ENCODE data around the gene C1orf216.
"Not testable (repeated sequence)": the region's sequence is repeated elsewhere in the genome, so short reads cannot be mapped to it uniquely, and the experiment has no call there.

The C1orf216 gene

DNA sequence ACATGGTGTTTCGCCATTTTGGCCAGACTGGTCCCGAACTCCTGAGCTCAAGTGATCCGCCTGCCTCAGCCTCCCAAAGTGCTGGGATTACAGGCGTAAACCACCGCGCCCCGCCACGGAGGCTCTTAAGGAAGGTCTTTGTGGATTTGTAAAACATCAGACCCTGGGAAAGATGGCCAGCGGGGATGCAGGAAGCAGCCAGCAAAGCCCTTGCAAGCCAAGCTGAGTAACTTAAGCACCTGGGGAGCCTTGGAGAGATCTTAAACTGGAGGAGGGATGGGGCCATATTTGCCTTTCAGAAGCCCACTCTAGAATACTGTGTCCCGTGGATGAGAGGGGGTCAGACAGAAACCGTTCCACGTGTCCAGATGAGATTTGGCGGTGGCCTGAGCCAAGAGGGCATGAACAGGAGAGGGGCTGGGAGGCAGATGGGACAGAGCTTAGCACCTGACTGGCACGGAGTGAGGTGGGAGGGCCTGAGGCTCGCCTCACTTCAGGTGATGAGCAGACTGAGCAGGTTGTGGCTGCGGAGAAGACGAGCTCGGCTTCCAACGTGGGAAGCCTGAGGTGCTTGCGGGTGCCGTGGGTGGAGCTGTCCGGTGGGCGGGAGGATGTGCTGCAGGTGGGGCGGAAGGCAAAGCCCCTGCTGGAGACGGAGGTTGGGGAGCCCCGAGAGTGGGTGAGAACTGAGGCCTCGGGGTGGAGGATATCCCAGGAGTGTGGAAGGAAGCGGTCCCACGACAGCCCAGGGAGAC is 11.7 kb downstream of the C1orf216 start:
- DNase-seq = no peak

DNA sequence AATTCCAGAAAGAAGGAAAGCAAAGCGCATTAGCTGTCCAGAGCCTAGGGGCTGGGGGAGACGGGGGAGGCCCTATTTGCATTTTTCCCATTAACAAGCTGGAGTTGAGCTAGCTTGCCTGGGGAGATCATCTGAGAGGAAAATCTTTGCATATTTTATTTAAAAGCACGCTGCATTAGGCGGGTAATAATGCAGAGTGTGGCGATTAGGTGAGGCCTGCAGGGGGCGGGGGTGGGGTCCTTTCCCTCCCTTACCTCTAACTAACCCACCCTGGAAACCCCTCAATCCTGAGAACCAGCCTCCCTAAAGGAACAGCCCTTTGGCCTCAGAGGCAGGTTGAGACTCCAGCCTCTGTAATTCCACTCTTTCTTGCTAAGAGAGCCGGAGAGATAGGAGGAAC is 16.2 kb downstream of the C1orf216 start:
- DNase-seq = no peak

DNA sequence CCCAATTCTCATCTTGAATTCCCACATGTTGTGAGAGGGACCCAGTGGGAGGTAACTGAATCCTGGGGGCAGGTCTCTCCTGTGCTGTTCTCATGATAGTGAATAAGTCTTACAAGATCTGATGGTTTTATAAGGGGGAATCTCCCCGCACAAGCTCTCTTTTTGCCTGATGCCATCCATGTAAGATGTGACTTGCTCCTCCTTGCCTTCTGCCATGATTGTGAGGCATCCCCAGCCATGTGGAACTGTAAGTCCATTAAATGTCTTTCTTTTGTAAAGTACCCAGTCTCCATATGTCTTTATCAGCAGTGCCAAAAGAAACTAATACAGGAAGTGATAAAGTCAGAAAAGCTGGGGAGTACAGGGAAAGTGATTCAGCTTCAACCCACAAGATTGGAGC is 19.5 kb downstream of the C1orf216 start:
- not testable (repeated sequence) for DNase-seq

DNA sequence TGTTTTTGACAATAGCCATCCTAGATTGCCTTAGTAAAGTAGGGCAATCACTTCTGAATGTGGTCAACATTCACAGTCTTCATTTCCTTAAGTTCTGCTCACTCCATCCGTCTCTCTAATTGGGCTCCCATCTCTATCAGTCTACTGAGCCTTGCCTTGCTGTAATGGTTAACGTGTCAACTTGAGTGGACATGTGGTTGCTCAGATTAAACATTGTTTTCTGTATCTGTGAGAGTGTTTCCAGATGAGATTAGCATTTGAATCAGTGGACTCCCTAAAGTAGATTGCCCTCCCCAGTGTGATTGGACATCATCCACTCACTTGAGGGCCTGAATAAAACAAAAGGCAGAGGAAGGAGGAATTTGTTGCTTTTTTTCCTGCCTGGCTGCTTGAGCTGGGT is 26.4 kb downstream of the C1orf216 start:
- DNase-seq = no peak

DNA sequence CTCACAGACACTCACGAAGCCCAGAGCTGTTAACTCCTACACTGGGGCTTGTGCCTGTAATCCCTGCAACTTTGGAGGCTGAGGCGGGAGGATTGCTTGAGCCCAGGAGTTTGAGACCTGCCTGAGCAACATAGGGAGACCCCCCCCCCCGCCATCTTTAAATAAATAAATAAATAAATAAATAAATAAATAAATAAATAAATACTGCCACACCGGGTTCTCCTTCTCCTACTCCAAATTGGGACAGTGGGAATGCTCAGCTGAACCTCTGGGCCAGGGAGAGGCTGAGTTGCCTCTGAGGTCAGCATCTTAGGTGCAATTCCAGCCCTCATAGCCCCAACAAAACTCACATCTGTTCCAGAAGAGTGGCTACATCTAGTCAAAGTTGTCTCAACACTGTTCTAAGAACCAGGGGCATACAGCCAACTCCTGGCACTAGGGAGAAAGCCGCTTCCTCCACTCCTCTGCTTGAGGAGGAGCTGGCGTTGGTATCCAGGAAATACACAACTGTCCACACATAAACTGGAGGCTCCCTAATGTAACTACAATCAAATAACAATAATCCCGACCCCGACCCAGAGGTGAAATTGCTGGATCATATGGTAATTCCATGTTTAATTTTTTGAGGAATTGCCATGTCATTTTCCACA is 27.0 kb downstream of the C1orf216 start:
- DNase-seq = no peak

DNA sequence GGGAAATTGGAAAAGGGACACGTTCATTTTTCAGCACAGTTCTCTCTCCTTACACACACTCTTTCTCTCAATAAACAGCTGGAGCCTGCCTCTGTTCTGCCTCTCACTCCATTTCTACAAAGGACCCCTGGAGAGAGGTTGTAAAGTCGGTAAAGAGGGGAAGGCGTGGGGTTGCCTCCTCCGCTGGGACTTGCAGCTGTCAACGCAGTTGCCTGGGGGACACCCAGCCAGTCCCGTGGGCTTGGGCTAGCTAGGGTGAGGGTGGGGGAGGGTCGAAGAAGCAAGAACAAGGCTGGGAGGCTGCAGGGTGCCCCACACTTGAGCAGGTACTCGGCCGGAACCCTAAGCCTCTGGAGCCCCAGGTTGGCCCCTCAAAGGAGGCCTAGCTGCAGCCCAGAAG is 27.6 kb downstream of the C1orf216 start:
- no peak for DNase-seq

DNA sequence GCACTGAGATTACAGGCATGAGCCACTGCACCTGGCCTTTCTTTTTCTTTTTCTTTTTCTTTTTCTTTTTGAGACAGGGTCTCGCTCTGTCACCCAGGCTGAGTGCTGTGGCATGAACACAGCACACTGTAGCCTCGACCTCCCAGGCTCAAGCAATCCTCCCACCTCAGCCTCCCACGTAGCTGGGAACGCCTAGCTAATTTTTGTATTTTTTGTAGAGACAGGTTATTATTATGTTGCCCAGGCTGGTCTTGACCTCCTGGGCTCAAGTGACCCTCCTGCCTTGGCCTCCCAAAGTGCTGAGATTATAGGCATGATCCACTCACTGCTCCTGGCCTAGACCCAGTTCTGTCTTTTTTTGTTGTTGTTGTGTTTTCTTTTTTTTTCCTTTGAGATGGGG is 28.6 kb downstream of the C1orf216 start:
- not testable (repeated sequence) for DNase-seq

DNA sequence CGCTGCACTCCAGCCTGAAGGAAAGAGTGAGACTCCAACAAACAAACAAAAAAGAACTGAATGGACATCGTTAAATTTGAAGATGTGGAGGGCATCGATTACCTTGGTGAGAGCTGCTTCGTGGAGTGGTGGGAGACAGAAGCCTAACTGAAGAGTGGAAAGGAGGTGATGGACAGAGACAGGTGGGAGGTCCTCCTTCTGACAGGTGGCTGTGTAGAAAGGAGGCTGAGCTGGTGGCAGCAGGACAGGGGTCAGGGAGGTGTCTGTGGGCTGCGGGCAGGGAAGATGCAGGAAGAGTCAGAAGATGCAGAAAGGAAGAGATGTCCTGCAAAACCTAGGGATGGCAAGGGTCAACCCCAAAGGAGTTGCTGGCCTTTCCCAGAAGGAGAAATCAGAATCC is 30.5 kb downstream of the C1orf216 start:
- DNase-seq = no peak

DNA sequence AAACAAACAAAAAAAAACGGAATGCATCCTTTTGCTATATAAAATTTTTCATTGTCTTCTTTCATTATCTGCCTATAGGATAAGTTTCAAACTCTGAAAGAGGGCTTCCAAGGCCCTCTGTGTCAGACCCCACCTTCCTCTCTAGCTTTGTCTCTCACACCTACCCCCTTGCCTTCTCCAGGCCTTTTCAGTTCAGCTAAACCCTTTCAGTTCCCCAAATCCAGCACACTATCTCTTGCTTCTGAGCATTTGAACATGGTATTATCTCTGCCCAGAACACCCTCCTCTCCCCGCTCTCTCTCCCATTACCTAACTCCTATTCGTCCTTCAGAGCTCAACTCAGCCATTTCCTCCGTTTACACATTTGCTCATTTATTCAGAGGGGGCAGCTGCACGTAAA is 35.7 kb downstream of the C1orf216 start:
- no peak for DNase-seq

DNA sequence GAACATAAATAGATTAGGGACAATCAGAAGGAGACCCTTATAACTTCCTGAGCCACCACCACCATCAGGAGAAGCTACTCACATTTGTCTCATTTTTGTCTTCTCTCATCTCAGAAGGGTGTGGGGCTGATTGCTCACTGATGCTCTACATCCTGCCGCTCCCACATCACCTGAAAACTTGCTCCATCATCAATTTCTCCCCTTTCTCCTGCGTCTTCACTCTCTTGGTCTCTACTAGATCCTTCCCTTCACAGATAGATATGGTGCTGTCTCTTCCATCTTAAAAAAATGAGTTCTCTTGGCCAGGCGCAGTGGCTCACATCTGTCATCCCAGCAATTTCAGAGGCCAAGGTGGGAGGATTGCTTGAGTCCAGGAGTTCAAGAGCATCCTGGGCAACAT is 38.4 kb downstream of the C1orf216 start:
- DNase-seq = no peak

DNA sequence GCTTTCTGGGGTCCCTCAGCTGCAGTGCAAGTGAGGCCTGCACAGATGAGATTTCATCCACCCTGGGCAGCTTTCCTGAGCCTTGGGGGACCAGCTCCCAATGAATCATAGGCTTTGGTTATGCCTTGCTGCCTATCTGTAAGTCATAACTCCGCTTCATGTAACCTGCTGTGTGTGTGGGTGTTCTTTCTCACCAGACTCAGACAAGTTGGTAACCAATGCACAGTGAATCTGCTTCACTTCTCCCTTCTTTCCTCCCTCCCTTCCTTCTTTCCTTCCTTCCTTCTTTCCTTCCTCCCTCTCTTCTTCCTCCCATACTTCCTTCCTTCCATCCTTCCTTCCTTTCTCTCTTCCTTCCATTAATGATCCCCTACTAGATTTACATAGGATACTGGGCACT is 42.9 kb downstream of the C1orf216 start:
- DNase-seq = no peak

DNA sequence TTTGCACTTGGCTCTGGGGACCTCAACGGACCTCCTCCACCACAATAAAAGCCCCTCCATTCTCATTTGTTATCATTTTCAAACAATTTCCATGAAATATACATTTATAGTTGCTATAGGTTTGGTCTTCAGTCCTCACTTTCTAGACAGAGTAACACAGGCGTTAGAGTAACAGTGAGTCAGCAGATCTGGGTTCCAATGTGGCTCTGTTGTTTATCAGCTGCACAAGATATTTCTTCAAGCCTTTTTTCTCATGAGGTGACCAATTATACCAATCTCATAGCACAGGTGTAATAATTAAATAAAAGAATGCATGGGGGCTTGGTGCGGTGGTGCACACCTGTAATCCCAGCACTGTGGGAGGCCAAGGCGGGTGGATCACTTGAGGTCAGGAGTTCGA is 44.6 kb downstream of the C1orf216 start:
- DNase-seq = no peak

DNA sequence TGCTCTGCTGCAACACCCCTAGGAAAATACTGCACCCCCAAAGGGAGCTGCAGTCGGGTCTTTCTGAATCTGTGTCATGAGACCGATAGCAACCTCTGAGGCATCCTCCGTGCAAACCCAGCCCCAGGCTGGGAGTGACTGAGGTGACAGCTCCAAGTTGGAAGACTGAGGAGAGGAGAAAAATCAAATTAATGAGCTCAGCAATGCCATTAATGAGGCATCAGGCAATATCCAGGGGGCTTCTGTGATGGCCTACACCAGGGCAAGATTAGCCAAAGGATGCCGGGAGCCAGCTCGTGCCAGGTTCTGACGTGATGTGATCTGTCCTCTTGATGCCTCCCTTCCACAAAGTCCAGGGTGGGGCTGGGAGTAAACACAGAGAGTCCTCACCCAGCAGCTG is 46.6 kb downstream of the C1orf216 start:
- DNase-seq = no peak

DNA sequence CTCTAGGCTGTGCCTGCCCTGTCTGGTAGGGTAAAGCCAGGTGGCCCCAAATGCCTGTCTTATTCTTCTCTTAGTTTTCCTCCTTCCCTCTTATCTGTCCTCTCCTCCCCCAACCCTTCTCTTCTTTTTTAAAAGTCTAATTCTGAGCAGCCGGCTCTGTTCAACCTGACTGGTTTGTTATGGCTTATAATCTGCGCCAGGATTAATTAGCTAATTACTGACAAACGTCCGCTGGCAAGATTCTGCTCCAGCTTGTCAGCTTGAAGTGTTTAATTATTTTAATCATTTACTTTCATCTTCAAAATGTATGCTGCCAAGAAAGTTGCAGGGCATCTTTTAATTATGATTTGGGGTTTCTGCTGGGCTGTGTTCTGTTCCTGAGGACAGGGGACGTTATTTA is 50.2 kb downstream of the C1orf216 start:
- DNase-seq = no peak

DNA sequence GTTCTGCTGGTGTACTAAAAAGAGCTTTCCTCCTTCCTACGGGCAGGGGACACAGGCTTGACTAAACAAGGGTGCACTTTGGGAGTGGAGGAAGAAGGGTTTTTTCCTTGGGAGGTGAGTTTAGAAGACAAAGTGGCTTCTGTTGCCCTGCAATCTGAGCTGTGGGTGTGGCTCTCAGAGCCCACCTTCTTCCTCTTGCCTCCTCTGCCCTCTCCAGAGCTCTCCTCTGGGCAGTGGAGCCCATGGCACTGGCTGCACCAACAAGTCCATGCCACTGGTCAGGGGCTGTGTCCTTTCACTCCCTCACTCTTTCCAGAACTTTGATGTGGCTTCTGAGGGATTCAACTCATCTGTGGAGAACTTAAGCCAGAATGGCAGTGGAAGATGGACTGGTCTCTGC is 51.8 kb downstream of the C1orf216 start:
- DNase-seq = no peak

DNA sequence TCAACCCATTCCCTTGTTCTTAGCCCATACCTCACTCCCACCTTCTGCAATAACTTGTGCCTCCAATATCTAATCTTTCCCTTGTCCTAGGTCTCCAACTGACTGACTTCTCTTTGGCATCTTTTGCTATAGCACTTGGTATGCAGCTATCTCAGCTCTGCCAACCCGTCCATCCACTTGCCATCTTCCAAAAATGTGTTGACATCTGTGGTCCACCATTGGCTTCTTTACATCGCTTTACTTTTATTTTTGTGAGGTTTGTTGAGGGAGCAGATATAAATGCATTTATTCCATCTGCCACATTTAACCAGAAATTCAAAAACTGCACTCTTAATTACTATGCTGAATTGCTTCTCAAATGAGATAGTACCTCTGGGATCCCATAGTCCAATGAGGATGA is 52.5 kb downstream of the C1orf216 start:
- no peak for DNase-seq

All from activated CD4-positive, CD25-positive, alpha-beta regulatory T cell (primary cell).